ENCODE measurements around the gene C1RL.

DNA sequence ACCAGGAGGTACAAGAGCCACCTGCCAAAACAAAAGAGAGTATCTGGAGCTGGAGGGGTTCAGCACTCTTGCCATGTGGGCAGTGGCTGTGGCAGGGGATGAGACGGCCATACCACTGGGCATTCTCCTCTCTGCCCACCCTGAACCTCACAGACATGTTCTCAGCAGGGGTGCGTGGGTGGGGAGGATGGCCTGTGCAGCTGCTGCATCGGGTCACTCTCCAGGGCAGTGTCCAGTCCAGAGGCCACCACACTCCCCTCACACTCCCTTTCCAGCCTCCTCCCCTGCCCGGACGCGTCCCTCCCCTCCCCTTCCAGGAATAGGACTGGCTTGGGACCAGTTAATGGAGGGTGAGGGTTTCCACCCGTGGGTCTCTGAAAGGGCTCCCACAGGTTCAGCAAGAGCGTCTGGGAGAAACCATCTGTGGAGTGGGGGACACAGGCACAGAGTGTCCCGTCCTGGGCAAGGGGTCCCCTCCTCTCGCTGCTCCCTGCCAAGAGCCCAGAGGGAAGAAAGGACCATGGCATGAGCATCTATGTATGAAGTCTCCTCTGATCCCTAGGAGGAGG is 17.3 kb downstream of the C1RL start:
- TF ChIP-seq, protein P1, sequence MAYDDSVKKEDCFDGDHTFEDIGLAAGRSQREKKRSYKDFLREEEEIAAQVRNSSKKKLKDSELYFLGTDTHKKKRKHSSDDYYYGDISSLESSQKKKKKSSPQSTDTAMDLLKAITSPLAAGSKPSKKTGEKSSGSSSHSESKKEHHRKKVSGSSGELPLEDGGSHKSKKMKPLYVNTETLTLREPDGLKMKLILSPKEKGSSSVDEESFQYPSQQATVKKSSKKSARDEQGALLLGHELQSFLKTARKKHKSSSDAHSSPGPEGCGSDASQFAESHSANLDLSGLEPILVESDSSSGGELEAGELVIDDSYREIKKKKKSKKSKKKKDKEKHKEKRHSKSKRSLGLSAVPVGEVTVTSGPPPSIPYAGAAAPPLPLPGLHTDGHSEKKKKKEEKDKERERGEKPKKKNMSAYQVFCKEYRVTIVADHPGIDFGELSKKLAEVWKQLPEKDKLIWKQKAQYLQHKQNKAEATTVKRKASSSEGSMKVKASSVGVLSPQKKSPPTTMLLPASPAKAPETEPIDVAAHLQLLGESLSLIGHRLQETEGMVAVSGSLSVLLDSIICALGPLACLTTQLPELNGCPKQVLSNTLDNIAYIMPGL (CRISPR knock-in tag; IDR thresholded peaks at IDR 0.05): no peak
- no peak for TF ChIP-seq CTCF (IDR thresholded peaks at IDR 0.05)
- TF ChIP-seq, protein P2, sequence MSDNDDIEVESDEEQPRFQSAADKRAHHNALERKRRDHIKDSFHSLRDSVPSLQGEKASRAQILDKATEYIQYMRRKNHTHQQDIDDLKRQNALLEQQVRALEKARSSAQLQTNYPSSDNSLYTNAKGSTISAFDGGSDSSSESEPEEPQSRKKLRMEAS (CRISPR knock-in tag; IDR thresholded peaks at IDR 0.05): no peak
- no peak for TF ChIP-seq ESRRA (CRISPR knock-in tag; IDR thresholded peaks at IDR 0.05; ENCODE audit: borderline replicate concordance)
- TF ChIP-seq JUN (CRISPR knock-in tag; IDR thresholded peaks at IDR 0.05): no peak
- TF ChIP-seq NR3C1 (CRISPR knock-in tag; conservative IDR thresholded peaks at IDR 0.05; ENCODE audit: low read depth): no peak
- no peak for TF ChIP-seq RELA (CRISPR knock-in tag; IDR thresholded peaks at IDR 0.05; ENCODE audit: borderline replicate concordance)
- no peak for TF ChIP-seq TP53 (CRISPR knock-in tag; IDR thresholded peaks at IDR 0.05)
- TF ChIP-seq GABPB1 (CRISPR knock-in tag; IDR thresholded peaks at IDR 0.05): no peak
- TF ChIP-seq ATF2 (CRISPR knock-in tag; IDR thresholded peaks at IDR 0.05; ENCODE audit: borderline replicate concordance, low read depth): no peak

All from WTC11 (cell line).